Measurements from ENCODE around the gene MT3.

DNA sequence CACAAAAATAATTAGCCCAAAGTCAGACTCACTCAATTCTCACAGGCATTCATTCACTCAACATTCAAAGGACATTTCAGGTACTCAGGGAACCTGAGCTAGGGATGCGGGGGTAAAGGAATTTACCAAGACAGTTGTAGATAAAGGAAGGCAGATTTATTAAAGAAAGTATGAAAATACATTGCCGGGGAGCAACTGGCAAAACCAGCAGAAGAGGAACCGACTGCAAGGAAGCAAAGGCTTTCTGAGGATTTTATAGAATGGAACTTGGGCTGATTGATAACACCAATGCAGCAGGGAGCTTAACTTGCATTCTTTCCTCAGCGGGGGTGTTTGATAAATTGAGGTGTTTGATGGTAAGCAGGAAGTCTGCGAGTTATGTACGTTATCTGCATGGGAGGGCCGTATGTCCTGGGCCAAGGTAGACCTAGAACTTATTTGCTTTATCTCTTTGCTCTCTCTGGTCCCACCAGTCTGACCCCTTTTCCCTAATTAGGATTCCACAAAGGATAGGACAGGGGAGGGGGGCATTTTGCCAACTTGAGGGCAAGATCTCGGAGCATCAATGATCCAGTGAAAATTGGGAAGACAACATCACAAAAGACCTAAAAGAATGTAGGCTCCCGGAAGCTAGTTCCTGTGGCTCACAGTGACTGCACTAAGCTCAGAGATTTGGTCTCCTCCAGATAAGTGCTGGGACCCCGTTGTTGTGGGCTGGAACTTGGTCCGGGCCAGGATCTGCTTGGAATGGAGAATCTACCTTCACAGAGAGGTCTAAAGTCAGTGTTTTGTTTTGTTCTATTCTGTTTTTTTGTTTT is 5.8 kb upstream of the MT3 start:
- TF ChIP-seq, protein P1, sequence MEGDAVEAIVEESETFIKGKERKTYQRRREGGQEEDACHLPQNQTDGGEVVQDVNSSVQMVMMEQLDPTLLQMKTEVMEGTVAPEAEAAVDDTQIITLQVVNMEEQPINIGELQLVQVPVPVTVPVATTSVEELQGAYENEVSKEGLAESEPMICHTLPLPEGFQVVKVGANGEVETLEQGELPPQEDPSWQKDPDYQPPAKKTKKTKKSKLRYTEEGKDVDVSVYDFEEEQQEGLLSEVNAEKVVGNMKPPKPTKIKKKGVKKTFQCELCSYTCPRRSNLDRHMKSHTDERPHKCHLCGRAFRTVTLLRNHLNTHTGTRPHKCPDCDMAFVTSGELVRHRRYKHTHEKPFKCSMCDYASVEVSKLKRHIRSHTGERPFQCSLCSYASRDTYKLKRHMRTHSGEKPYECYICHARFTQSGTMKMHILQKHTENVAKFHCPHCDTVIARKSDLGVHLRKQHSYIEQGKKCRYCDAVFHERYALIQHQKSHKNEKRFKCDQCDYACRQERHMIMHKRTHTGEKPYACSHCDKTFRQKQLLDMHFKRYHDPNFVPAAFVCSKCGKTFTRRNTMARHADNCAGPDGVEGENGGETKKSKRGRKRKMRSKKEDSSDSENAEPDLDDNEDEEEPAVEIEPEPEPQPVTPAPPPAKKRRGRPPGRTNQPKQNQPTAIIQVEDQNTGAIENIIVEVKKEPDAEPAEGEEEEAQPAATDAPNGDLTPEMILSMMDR (IDR thresholded peaks at IDR 0.05) = no peak
- no peak for TF ChIP-seq POLR2AphosphoS5 (IDR thresholded peaks at IDR 0.05; ENCODE audit: low read depth, low read length)
- TF ChIP-seq, protein P2, sequence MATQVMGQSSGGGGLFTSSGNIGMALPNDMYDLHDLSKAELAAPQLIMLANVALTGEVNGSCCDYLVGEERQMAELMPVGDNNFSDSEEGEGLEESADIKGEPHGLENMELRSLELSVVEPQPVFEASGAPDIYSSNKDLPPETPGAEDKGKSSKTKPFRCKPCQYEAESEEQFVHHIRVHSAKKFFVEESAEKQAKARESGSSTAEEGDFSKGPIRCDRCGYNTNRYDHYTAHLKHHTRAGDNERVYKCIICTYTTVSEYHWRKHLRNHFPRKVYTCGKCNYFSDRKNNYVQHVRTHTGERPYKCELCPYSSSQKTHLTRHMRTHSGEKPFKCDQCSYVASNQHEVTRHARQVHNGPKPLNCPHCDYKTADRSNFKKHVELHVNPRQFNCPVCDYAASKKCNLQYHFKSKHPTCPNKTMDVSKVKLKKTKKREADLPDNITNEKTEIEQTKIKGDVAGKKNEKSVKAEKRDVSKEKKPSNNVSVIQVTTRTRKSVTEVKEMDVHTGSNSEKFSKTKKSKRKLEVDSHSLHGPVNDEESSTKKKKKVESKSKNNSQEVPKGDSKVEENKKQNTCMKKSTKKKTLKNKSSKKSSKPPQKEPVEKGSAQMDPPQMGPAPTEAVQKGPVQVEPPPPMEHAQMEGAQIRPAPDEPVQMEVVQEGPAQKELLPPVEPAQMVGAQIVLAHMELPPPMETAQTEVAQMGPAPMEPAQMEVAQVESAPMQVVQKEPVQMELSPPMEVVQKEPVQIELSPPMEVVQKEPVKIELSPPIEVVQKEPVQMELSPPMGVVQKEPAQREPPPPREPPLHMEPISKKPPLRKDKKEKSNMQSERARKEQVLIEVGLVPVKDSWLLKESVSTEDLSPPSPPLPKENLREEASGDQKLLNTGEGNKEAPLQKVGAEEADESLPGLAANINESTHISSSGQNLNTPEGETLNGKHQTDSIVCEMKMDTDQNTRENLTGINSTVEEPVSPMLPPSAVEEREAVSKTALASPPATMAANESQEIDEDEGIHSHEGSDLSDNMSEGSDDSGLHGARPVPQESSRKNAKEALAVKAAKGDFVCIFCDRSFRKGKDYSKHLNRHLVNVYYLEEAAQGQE (IDR thresholded peaks at IDR 0.05; ENCODE audit: insufficient read depth in 1 of 2, low read depth in 2 of 2, low read length in 1 of 2) = no peak
- TF ChIP-seq SIN3A (IDR thresholded peaks at IDR 0.05; ENCODE audit: borderline replicate concordance, insufficient read depth, low read depth, low read length) = no peak
- TF ChIP-seq TCF7L2 (IDR thresholded peaks at IDR 0.05; ENCODE audit: low read depth, low read length) = no peak

Measured in Panc1 (cell line).